Measurements from ENCODE around the gene SPAAR. TPM values are rescaled to one million over a fixed set of nuclear protein-coding genes. Genes with fewer than 3 reads are reported as not detected.

SPAAR gene
- total RNA-seq, 4 donors from 2014 or later, result 0.29 to 11.7 (median 2.3) TPM

- no peaks in the 10 kb centered on the region for H3K4me1 ChIP-seq
- H3K27ac ChIP-seq, result no peak overlapping the region
- H3K9me3 ChIP-seq, result no peaks in the 10 kb centered on the region
- TF ChIP-seq CTCF (IDR thresholded peaks at IDR 0.05), result no peak
- TF ChIP-seq POLR2A (IDR thresholded peaks at IDR 0.05), result no peak
- H3K27me3 ChIP-seq, result no peaks in the 10 kb centered on the region
- no peak for DNase-seq
- H3K36me3 ChIP-seq, result no peaks in the 10 kb centered on the region
- intact Hi-C loops (cut with DNase I; ENCODE audit: low total_unique reads), result no loop called here
- no peak overlapping the region for H3K4me3 ChIP-seq
Observed at GRCh38 chr9:35864695-35865255, 44.5 kb upstream of the SPAAR start.

GRCh38 chr9:35867538-35867937 is 41.8 kb upstream of the SPAAR start:
- Histone ChIP-seq H3K27me3 (no peaks in the 10 kb centered on the region), H3K4me3 (no peak overlapping the region), H3K27ac (no peak overlapping the region), H3K9me3 (no peaks in the 10 kb centered on the region), H3K36me3 (no peaks in the 10 kb centered on the region), H3K4me1 (no peaks in the 10 kb centered on the region)
- DNase-seq, result no peak
- intact Hi-C loops (cut with DNase I; ENCODE audit: low total_unique reads), result no loop called here
- no peak for TF ChIP-seq CTCF (IDR thresholded peaks at IDR 0.05)
- TF ChIP-seq POLR2A (IDR thresholded peaks at IDR 0.05), result no peak

GRCh38 chr9:35868933-35869332 is 40.4 kb upstream of the SPAAR start:
- no peak for TF ChIP-seq POLR2A (IDR thresholded peaks at IDR 0.05)
- no peak for TF ChIP-seq CTCF (IDR thresholded peaks at IDR 0.05)
- H3K4me3 ChIP-seq, result no peak overlapping the region
- intact Hi-C loops (cut with DNase I; ENCODE audit: low total_unique reads), result no loop called here
- no peaks in the 10 kb centered on the region for H3K36me3 ChIP-seq
- H3K9me3 ChIP-seq, result no peaks in the 10 kb centered on the region
- H3K4me1 ChIP-seq, result no peaks in the 10 kb centered on the region
- DNase-seq, result no peak
- no peak overlapping the region for H3K27ac ChIP-seq
- no peaks in the 10 kb centered on the region for H3K27me3 ChIP-seq

- DNase-seq, result no peak
- Histone ChIP-seq H3K4me1 (no peaks in the 10 kb centered on the region), H3K27ac (no peak overlapping the region), H3K4me3 (no peak overlapping the region), H3K9me3 (no peaks in the 10 kb centered on the region), H3K36me3 (no peaks in the 10 kb centered on the region), H3K27me3 (no peaks in the 10 kb centered on the region)
- TF ChIP-seq POLR2A (IDR thresholded peaks at IDR 0.05) (no peak), CTCF (IDR thresholded peaks at IDR 0.05) (no peak)
- intact Hi-C loops (cut with DNase I; ENCODE audit: low total_unique reads), result no loop called here
Observed at GRCh38 chr9:35869621-35870216, 39.6 kb upstream of the SPAAR start.

GRCh38 chr9:35870351-35870923 is 38.9 kb upstream of the SPAAR start, which contains the start of gene OR13J1:
TSS of gene OR13J1 (minus strand) at chr9:35870401. CDS start at chr9:35870401, 0 bp downstream.
- Histone ChIP-seq H3K27ac (no peak within 1 kb of the TSS), H3K9me3 (no peaks in the 10 kb centered on the region), H3K27me3 (no peaks in the 10 kb centered on the region), H3K36me3 (no peaks in the 10 kb centered on the region), H3K4me3 (no peak within 1 kb of the TSS), H3K4me1 (no peaks in the 10 kb centered on the region)
- TF ChIP-seq POLR2A (IDR thresholded peaks at IDR 0.05) (no peak), CTCF (IDR thresholded peaks at IDR 0.05) (no peak)
- intact Hi-C loops (cut with DNase I; ENCODE audit: low total_unique reads), result no loop called here
- DNase-seq, result no peak
